Measurements from ENCODE around the gene TRAF4.
A peak's percentile ranks its signal among the peaks of the same experiment; 100 is the strongest.
"Not testable (repeated sequence)": the region's sequence is repeated elsewhere in the genome, so short reads cannot be mapped to it uniquely, and the experiment has no call there.

Gene TRAF4

DNA sequence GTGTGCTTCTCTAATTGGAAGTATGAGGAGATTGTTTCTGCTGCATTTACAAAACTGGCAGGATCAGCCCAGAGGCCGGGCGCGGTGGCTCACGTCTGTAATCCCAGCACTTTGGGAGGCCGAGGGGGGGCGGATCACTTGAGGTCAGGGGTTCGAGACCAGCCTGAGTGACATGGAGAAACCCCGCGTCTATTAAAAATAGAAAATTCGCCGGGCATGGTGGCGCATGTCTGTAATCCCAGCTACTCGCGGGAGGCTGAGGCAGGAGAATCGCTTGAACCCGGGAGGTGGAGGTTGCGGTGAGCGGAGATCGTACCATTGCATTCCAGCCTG lies 22.8 kb upstream of the TRAF4 start:
- Histone ChIP-seq H3K9ac (peak overlapping the region; percentile 96), H3K79me2 (ENCODE audit: insufficient read depth, low read depth) (peaks cover 41% of the 10 kb centered on the region), H3K4me3 (IDR thresholded peaks at IDR 0.05; ENCODE audit: insufficient read depth, low read depth, low read length) (peak overlapping the region; percentile 65), H3K27ac (peak overlapping the region; percentile 90), H3K4me1 (ENCODE audit: low read depth, poor library complexity, severe bottlenecking) (peaks cover 51% of the 10 kb centered on the region), H3K36me3 (ENCODE audit: insufficient read depth) (peaks cover 25% of the 10 kb centered on the region; the same call in 1 of the 2 replicates), H3K4me2 (peak overlapping the region; percentile 72)
- H3K27me3 ChIP-seq (ENCODE audit: insufficient read depth, low read depth); H4K20me1 ChIP-seq (ENCODE audit: insufficient read depth); H2AFZ ChIP-seq (ENCODE audit: low read depth): not testable (repeated sequence)
- TF ChIP-seq CTCF (conservative IDR thresholded peaks at IDR 0.05; ENCODE audit: low read depth, low read length): 0 out of 2 replicates have a peak, but pooled peaks have one; percentile 29

DNA sequence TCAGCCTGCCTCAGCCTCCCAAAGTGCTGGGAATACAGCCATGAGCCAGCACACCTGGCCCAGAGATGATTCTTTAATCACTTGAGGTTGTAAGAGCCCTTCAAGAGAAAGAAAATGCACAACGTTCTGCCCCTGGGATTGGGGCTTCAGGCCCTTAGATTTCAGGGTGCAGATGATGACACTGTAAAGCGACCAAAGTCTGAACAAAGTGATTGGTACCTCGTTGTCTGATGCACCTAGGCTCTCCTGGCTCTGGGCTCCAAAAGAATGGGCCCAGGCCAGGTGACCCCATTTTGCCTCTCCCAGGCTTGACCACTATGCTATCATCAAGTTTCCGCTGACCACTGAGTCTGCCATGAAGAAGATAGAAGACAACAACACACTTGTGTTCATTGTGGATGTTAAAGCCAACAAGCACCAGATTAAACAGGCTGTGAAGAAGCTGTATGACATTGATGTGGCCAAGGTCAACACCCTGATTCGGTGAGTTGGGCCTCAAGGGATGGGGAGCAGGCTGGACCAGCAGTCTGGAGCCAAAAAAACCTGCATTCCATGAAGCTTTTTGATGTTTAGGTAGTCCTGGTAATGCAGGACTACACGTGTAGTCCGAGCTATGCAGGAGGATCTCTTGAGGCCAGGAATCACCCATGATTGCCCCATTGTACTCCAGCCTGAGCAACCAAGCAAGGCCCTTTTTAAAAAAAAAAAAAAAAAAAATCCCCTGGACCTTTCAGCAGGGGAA lies 21.2 kb upstream of the TRAF4 start:
- no peak overlapping the region; the same call in 1 of the 2 replicates for H3K9ac ChIP-seq
- H4K20me1 ChIP-seq (ENCODE audit: insufficient read depth): 0 out of 2 replicates have a peak, but pooled peaks cover 5% of the 10 kb centered on the region
- H3K36me3 ChIP-seq (ENCODE audit: insufficient read depth): peaks cover 25% of the 10 kb centered on the region; the same call in 1 of the 2 replicates
- H3K27me3 ChIP-seq (ENCODE audit: insufficient read depth, low read depth): no peaks in the 10 kb centered on the region
- H3K4me2 ChIP-seq: peak overlapping the region; percentile 72; the same call in 1 of the 2 replicates
- no peak overlapping the region for H3K4me3 ChIP-seq (IDR thresholded peaks at IDR 0.05; ENCODE audit: insufficient read depth, low read depth, low read length)
- peaks cover 41% of the 10 kb centered on the region for H3K79me2 ChIP-seq (ENCODE audit: insufficient read depth, low read depth)
- peak overlapping the region; percentile 31; the same call in 1 of the 2 replicates for H3K27ac ChIP-seq
- TF ChIP-seq CTCF (conservative IDR thresholded peaks at IDR 0.05; ENCODE audit: low read depth, low read length): no peak
- H2AFZ ChIP-seq (ENCODE audit: low read depth): no peak overlapping the region
- H3K4me1 ChIP-seq (ENCODE audit: low read depth, poor library complexity, severe bottlenecking): peaks cover 55% of the 10 kb centered on the region

GRCh38 chr17:28723159-28723835 lies 20.5 kb upstream of the TRAF4 start:
- Histone ChIP-seq H2AFZ (ENCODE audit: low read depth) (no peak overlapping the region), H4K20me1 (ENCODE audit: insufficient read depth) (0 out of 2 replicates have a peak, but pooled peaks cover 5% of the 10 kb centered on the region), H3K27me3 (ENCODE audit: insufficient read depth, low read depth) (no peaks in the 10 kb centered on the region), H3K79me2 (ENCODE audit: insufficient read depth, low read depth) (peaks cover 41% of the 10 kb centered on the region), H3K27ac (peak overlapping the region; percentile 74; the same call in 1 of the 2 replicates), H3K4me2 (peak overlapping the region; percentile 72; the same call in 1 of the 2 replicates), H3K4me1 (ENCODE audit: low read depth, poor library complexity, severe bottlenecking) (peaks cover 60% of the 10 kb centered on the region), H3K9ac (no peak overlapping the region; the same call in 1 of the 2 replicates), H3K4me3 (IDR thresholded peaks at IDR 0.05; ENCODE audit: insufficient read depth, low read depth, low read length) (no peak overlapping the region), H3K36me3 (ENCODE audit: insufficient read depth) (peaks cover 25% of the 10 kb centered on the region; the same call in 1 of the 2 replicates)
- no peak for TF ChIP-seq CTCF (conservative IDR thresholded peaks at IDR 0.05; ENCODE audit: low read depth, low read length)

DNA sequence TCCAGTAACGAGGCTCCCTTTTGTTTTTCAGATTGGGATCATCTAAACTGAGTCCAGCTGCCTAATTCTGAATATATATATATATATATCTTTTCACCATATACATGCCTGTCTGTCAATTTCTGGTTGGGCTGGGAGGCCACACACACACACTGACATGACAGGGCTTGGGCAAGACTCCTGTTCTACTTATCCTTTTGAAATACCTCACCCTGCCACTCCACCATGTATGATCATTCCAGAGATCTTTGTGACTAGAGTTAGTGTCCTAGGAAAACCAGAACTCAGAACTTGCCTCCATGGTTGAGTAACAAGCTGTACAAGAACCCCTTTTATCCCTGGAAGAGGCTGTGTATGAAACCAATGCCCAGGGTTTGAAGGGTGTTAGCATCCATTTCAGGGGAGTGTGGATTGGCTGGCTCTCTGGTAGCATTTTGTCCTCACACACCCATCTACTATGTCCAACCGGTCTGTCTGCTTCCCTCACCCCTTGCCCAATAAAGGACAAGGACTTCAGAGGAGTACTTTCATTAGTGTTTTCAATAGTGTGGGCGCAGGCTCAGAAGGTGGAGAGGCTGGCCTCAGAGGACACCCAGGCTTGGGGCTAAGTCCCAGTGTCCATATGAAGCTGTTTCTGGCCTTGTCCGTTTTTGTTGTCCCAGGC lies 19.8 kb upstream of the TRAF4 start:
- H3K79me2 ChIP-seq (ENCODE audit: insufficient read depth, low read depth): peaks cover 41% of the 10 kb centered on the region
- not testable (repeated sequence) for H3K9ac ChIP-seq; H3K4me3 ChIP-seq (IDR thresholded peaks at IDR 0.05; ENCODE audit: insufficient read depth, low read depth, low read length); H2AFZ ChIP-seq (ENCODE audit: low read depth); H4K20me1 ChIP-seq (ENCODE audit: insufficient read depth); H3K4me2 ChIP-seq; H3K27me3 ChIP-seq (ENCODE audit: insufficient read depth, low read depth)
- peaks cover 56% of the 10 kb centered on the region for H3K4me1 ChIP-seq (ENCODE audit: low read depth, poor library complexity, severe bottlenecking)
- H3K27ac ChIP-seq: peak overlapping the region; percentile 74; the same call in 1 of the 2 replicates
- peaks cover 25% of the 10 kb centered on the region; the same call in 1 of the 2 replicates for H3K36me3 ChIP-seq (ENCODE audit: insufficient read depth)

Measured in KMS-11 (cell line).